ENCODE measurements around the gene FOXP1.

- TF ChIP-seq CTCF (IDR thresholded peaks at IDR 0.05 in 4 of 5, conservative IDR thresholded peaks at IDR 0.05 in 1 of 5): no peak
- no peak for TF ChIP-seq POLR2A (IDR thresholded peaks at IDR 0.05)
These were observed 181.8 kb downstream of the FOXP1 start for GRCh38 chr3:71401695-71402231.
